GM12878 (cell line): ENCODE measurements around the gene UNC45B. TPM values are rescaled to one million over a fixed set of nuclear protein-coding genes. Genes with fewer than 3 reads are reported as not detected.

Experiments used
- ATAC-seq: fragments of 200-7000 bp; cut with Tn5 transposase; 3 replicates; pipeline ENCODE4 v1.9.1; 2020; ENCODE audit warnings: mild to moderate bottlenecking, moderate library complexity
- BruUV-seq: library from RNA; stranded (reverse); fragments of 400-500 nt; replicated peaks from 2 replicates; lab custom pipeline; 2021; lab: Mats Ljungman, UMichigan
- CTCF ChIA-PET: fragments of 300-600 bp; sonication (Branson Sonifier 250); formaldehyde crosslinking; extraction: SDS; loops from one replicate; lab custom pipeline; 2021; ENCODE audit warnings: inconsistent platforms; lab: Yijun Ruan, JAX
- POLR2A ChIA-PET: fragments of 350-600 bp; formaldehyde crosslinking; extraction: SDS; loops from one replicate; lab custom pipeline; 2021; ENCODE audit warnings: inconsistent platforms; lab: Charles Lee
- RAD21 ChIA-PET: fragments of 300-600 bp; sonication (Branson Sonifier 250); formaldehyde crosslinking; loops from one replicate; lab custom pipeline; 2023; ENCODE audit warnings: antibody characterized with exemption; ENCODE audit not compliant: unreplicated experiment; lab: Charles Lee
- SMC1A ChIA-PET: fragments of 300-600 bp; sonication (Branson Sonifier 250); formaldehyde crosslinking; loops from one replicate; lab custom pipeline; 2023; ENCODE audit not compliant: unreplicated experiment, uncharacterized antibody; lab: Charles Lee
- DNase-seq: peaks from one replicate; pipeline ENCODE4 v3.0.0-alpha.2; 2011; ENCODE audit warnings: low read depth, low spot score
- FAIRE-seq: peaks from 3 replicates; lab custom pipeline; 2011; peaks lifted over from hg19 to GRCh38; lab: Jason Lieb, UNC
- H2AFZ ChIP-seq: 2 replicates; pipeline ENCODE4 v1.6.0; 2011; ENCODE audit warnings: low read depth, low read length, control low read depth; ENCODE audit not compliant: control insufficient read depth
- H3K27ac ChIP-seq: 2 replicates; pipeline ENCODE4 v1.5.1; 2011; ENCODE audit warnings: control low read depth; ENCODE audit not compliant: control insufficient read depth, insufficient read depth
- H3K27me3 ChIP-seq, 2 experiments: replicated peaks in 1 of 2; 2 replicates each; pipeline versions ENCODE4 v1.6.0 to v1.6.1; 2011; ENCODE audit warnings: low read length in 1 of 2; ENCODE audit not compliant: control insufficient read depth in 2 of 2, insufficient read depth in 2 of 2
- H3K36me3 ChIP-seq, 2 experiments: 2 replicates each; pipeline ENCODE4 v1.5.1; 2011; ENCODE audit warnings: low read length in 1 of 2; ENCODE audit not compliant: control insufficient read depth in 2 of 2, insufficient read depth in 2 of 2
- H3K4me1 ChIP-seq: 2 replicates; pipeline ENCODE4 v1.6.1; 2011; ENCODE audit warnings: mild to moderate bottlenecking, low read length, moderate library complexity, mixed read lengths; ENCODE audit not compliant: control insufficient read depth, insufficient read depth
- H3K4me2 ChIP-seq: 2 replicates; pipeline ENCODE4 v1.6.0; 2011; ENCODE audit warnings: control low read depth; ENCODE audit not compliant: control insufficient read depth, insufficient read depth
- H3K4me3 ChIP-seq: fragments of 200-600 bp; sonication (generic); 2 replicates; pipeline ENCODE4 v1.5.1; 2016
- H3K79me2 ChIP-seq: 2 replicates; pipeline ENCODE4 v1.6.0; 2011; ENCODE audit warnings: low read length; ENCODE audit not compliant: control insufficient read depth, insufficient read depth
- H3K9ac ChIP-seq: 2 replicates; pipeline ENCODE4 v1.8.0; 2011; ENCODE audit warnings: low read length, control low read depth, mixed read lengths; ENCODE audit not compliant: control insufficient read depth, insufficient read depth
- H3K9me3 ChIP-seq: replicated peaks from 3 replicates; pipeline ENCODE4 v1.5.1; 2011; ENCODE audit warnings: mild to moderate bottlenecking, low read length; ENCODE audit not compliant: control insufficient read depth, insufficient read depth
- H4K20me1 ChIP-seq: 2 replicates; pipeline ENCODE4 v1.6.0; 2011; ENCODE audit not compliant: control insufficient read depth, insufficient read depth
- CBX3 ChIP-seq: fragments of 200-600 bp; sonication (generic); IDR thresholded peaks from 2 replicates; pipeline ENCODE4 v1.6.1; 2016; ENCODE audit warnings: low read depth, borderline replicate concordance
- EGR1 ChIP-seq, 2 experiments: IDR thresholded peaks; 1 replicate in 1 of 2; 2 replicates in 1 of 2; pipeline ENCODE4 v1.6.1; 2011 to 2012; ENCODE audit warnings: low read depth in 2 of 2, low read length in 2 of 2, borderline replicate concordance in 1 of 2, mild to moderate bottlenecking in 1 of 2, moderate library complexity in 1 of 2
- ESRRA ChIP-seq: IDR thresholded peaks from 2 replicates; pipeline ENCODE4 v1.6.1; 2012; ENCODE audit warnings: mild to moderate bottlenecking, low read length, improper control_type of control experiment
- FOXM1 ChIP-seq: IDR thresholded peaks from 2 replicates; pipeline ENCODE4 v1.6.1; 2012; ENCODE audit warnings: low read depth, mild to moderate bottlenecking, inconsistent platforms, low read length, moderate library complexity
- HDAC6 ChIP-seq: fragments of 200-600 bp; sonication (generic); IDR thresholded peaks from one replicate; pipeline ENCODE4 v1.8.0; 2017; ENCODE audit warnings: antibody characterized with exemption; ENCODE audit not compliant: unreplicated experiment
- HDGF ChIP-seq: fragments of 450-650 bp; IDR thresholded peaks from 2 replicates; pipeline ENCODE4 v1.6.1; 2016; ENCODE audit warnings: antibody characterized with exemption
- PAX5 ChIP-seq: IDR thresholded peaks from 2 replicates; pipeline ENCODE4 v1.6.1; 2011; ENCODE audit warnings: low read depth, low read length, borderline replicate concordance
- SIX5 ChIP-seq: IDR thresholded peaks from 2 replicates; pipeline ENCODE4 v1.6.1; 2011; ENCODE audit warnings: mild to moderate bottlenecking, low read depth, low read length, moderate library complexity; ENCODE audit not compliant: severe bottlenecking
- ZNF274 ChIP-seq: IDR thresholded peaks from one replicate; pipeline ENCODE4 v1.8.0; 2011; ENCODE audit not compliant: insufficient read length, insufficient read depth
- WGBS: methylation state at CpG from one replicate; pipeline ENCODE4 v1.1.6; 2016; ENCODE audit warnings: low lambda C conversion rate; ENCODE audit not compliant: insufficient replicate concordance, insufficient coverage; ENCODE audit errors: missing lambda C conversion rate; 5-methylcytosine and 5-hydroxymethylcytosine counted together
- in situ Hi-C: fragments of 300-500 bp; cut with MboI; formaldehyde crosslinking; loops from 9 replicates; pipeline ENCODE4 v1.14.3; 2018; ENCODE audit warnings: mixed read lengths
- intact Hi-C: fragments of 100-400 bp; cut with micrococcal nuclease; formaldehyde crosslinking; loops from one replicate; pipeline ENCODE4 v1.14.2; 2022; ENCODE audit not compliant: unreplicated experiment
- polyA plus RNA-seq, 11 experiments: library from polyadenylated mRNA; depleted of rRNA in 4 of 11; unstranded in 6 of 11; stranded (reverse) in 5 of 11; fragments of >200 nt; fragmentation: Nextera tagmentation in 4 of 11; fragmentation: Illumina TruSeq in 1 of 11; extraction: Ambion mirVana in 4 of 11; extraction: Trizol in 1 of 11; gene quantifications; 1 replicate in 1 of 11; 2 replicates in 10 of 11; pipeline versions ENCODE4 v1.2.1 to v1.2.3, GENCODE V29; 2011 to 2016; ENCODE audit warnings: inconsistent platforms in 2 of 11, missing spikeins in 2 of 11, low read depth in 1 of 11
- total RNA-seq, 4 experiments: library from RNA; depleted of rRNA in 3 of 4; stranded (reverse); fragments of >200 nt in 3 of 4; fragmentation: Illumina TruSeq in 1 of 4; extraction: Trizol in 1 of 4; gene quantifications; 2 replicates each; pipeline versions ENCODE4 v1.2.1 to v1.2.3, GENCODE V29; 2013 to 2021
- TF ChIP-seq, protein P1 (sequence below): fragments of 450-650 bp; IDR thresholded peaks from 2 replicates; pipeline ENCODE4 v1.6.1; 2017; ENCODE audit warnings: borderline replicate concordance
- TF ChIP-seq, protein P2 (sequence below): IDR thresholded peaks from 2 replicates; pipeline ENCODE4 v1.6.1; 2011; ENCODE audit warnings: low read depth, low read length, improper control_type of control experiment, borderline replicate concordance
- TF ChIP-seq, protein P3 (sequence below): fragments of 450-650 bp; IDR thresholded peaks from 2 replicates; pipeline ENCODE4 v1.6.1; 2017; ENCODE audit warnings: antibody characterized with exemption, mild to moderate bottlenecking, moderate library complexity
- TF ChIP-seq, protein P4 (sequence below): fragments of 450-650 bp; formaldehyde crosslinking; IDR thresholded peaks from 2 replicates; pipeline ENCODE4 v1.4.0; 2020; ENCODE audit warnings: mild to moderate bottlenecking, moderate library complexity
- TF ChIP-seq, protein P5 (sequence below): IDR thresholded peaks from 2 replicates; pipeline ENCODE4 v1.6.1; 2011; ENCODE audit warnings: borderline replicate concordance, low read depth, mild to moderate bottlenecking, moderate library complexity, low read length; ENCODE audit not compliant: insufficient read depth, poor library complexity, severe bottlenecking

UNC45B gene
- total and polyA plus RNA-seq, 10 of the 15 experiments (the other 5 are each of a cell fraction or from before 2014, with no cell fraction given): 0.03 TPM; not detected in 9

DNA sequence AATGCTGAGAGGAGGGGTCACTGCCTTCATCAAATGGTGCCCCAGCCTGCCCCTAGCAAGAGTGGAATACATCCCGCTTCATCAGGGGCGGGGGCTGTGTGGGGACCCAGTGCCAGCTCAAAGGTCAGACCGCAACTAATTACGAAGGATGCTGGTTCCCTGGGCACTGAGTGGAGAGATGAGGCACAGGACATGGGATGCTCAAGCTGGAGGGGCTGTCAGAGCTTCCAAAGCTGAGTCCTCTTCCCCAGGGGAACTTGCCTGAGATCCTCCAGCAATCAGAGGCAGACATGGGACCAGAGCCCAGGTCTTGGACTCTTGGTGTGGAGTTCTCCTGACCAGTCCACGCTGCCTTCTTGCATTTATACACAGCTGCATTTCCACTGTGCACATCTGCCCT, 18.9 kb downstream of the UNC45B start:
- H3K9me3 ChIP-seq: no peaks in the 10 kb centered on the region
- no peak for ATAC-seq
- FAIRE-seq: no peak
- no peak for TF ChIP-seq EGR1 (IDR thresholded peaks at IDR 0.05; ENCODE audit: borderline replicate concordance in 1 of 2, low read depth in 2 of 2, low read length in 2 of 2)
- TF ChIP-seq, protein P1, sequence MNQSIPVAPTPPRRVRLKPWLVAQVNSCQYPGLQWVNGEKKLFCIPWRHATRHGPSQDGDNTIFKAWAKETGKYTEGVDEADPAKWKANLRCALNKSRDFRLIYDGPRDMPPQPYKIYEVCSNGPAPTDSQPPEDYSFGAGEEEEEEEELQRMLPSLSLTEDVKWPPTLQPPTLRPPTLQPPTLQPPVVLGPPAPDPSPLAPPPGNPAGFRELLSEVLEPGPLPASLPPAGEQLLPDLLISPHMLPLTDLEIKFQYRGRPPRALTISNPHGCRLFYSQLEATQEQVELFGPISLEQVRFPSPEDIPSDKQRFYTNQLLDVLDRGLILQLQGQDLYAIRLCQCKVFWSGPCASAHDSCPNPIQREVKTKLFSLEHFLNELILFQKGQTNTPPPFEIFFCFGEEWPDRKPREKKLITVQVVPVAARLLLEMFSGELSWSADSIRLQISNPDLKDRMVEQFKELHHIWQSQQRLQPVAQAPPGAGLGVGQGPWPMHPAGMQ: no peak
- no peak for TF ChIP-seq HDGF
- no peak for TF ChIP-seq SIX5
- TF ChIP-seq HDAC6: no peak
- TF ChIP-seq, protein P2, sequence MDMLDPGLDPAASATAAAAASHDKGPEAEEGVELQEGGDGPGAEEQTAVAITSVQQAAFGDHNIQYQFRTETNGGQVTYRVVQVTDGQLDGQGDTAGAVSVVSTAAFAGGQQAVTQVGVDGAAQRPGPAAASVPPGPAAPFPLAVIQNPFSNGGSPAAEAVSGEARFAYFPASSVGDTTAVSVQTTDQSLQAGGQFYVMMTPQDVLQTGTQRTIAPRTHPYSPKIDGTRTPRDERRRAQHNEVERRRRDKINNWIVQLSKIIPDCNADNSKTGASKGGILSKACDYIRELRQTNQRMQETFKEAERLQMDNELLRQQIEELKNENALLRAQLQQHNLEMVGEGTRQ: no peak
- TF ChIP-seq, protein P3, sequence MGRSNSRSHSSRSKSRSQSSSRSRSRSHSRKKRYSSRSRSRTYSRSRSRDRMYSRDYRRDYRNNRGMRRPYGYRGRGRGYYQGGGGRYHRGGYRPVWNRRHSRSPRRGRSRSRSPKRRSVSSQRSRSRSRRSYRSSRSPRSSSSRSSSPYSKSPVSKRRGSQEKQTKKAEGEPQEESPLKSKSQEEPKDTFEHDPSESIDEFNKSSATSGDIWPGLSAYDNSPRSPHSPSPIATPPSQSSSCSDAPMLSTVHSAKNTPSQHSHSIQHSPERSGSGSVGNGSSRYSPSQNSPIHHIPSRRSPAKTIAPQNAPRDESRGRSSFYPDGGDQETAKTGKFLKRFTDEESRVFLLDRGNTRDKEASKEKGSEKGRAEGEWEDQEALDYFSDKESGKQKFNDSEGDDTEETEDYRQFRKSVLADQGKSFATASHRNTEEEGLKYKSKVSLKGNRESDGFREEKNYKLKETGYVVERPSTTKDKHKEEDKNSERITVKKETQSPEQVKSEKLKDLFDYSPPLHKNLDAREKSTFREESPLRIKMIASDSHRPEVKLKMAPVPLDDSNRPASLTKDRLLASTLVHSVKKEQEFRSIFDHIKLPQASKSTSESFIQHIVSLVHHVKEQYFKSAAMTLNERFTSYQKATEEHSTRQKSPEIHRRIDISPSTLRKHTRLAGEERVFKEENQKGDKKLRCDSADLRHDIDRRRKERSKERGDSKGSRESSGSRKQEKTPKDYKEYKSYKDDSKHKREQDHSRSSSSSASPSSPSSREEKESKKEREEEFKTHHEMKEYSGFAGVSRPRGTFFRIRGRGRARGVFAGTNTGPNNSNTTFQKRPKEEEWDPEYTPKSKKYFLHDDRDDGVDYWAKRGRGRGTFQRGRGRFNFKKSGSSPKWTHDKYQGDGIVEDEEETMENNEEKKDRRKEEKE: no peak
- TF ChIP-seq, protein P4, sequence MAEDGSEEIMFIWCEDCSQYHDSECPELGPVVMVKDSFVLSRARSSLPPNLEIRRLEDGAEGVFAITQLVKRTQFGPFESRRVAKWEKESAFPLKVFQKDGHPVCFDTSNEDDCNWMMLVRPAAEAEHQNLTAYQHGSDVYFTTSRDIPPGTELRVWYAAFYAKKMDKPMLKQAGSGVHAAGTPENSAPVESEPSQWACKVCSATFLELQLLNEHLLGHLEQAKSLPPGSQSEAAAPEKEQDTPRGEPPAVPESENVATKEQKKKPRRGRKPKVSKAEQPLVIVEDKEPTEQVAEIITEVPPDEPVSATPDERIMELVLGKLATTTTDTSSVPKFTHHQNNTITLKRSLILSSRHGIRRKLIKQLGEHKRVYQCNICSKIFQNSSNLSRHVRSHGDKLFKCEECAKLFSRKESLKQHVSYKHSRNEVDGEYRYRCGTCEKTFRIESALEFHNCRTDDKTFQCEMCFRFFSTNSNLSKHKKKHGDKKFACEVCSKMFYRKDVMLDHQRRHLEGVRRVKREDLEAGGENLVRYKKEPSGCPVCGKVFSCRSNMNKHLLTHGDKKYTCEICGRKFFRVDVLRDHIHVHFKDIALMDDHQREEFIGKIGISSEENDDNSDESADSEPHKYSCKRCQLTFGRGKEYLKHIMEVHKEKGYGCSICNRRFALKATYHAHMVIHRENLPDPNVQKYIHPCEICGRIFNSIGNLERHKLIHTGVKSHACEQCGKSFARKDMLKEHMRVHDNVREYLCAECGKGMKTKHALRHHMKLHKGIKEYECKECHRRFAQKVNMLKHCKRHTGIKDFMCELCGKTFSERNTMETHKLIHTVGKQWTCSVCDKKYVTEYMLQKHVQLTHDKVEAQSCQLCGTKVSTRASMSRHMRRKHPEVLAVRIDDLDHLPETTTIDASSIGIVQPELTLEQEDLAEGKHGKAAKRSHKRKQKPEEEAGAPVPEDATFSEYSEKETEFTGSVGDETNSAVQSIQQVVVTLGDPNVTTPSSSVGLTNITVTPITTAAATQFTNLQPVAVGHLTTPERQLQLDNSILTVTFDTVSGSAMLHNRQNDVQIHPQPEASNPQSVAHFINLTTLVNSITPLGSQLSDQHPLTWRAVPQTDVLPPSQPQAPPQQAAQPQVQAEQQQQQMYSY (CRISPR knock-in tag): no peak
- TF ChIP-seq ZNF274: no peak
- no peak for TF ChIP-seq PAX5
- TF ChIP-seq CBX3: no peak
- TF ChIP-seq FOXM1: no peak
- TF ChIP-seq ESRRA: no peak
- TF ChIP-seq, protein P5, sequence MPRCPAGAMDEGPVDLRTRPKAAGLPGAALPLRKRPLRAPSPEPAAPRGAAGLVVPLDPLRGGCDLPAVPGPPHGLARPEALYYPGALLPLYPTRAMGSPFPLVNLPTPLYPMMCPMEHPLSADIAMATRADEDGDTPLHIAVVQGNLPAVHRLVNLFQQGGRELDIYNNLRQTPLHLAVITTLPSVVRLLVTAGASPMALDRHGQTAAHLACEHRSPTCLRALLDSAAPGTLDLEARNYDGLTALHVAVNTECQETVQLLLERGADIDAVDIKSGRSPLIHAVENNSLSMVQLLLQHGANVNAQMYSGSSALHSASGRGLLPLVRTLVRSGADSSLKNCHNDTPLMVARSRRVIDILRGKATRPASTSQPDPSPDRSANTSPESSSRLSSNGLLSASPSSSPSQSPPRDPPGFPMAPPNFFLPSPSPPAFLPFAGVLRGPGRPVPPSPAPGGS: no peak

More for the DNA sequence above, 18.9 kb downstream of the UNC45B start:
- intact Hi-C loops: no loop called here
- no peak overlapping the region for H3K4me3 ChIP-seq
- no peak overlapping the region for H3K9ac ChIP-seq
- no TSS peak for BruUV-seq
- WGBS: 24% methylated on average over 5 of the region's 5 CpGs
- DNase-seq: no peak
- H3K27ac ChIP-seq: no peak overlapping the region
- no peaks in the 10 kb centered on the region for H3K36me3 ChIP-seq
- H3K4me2 ChIP-seq: no peak overlapping the region
- RAD21 ChIA-PET: no interaction called here
- SMC1A ChIA-PET: no interaction called here
- no peaks in the 10 kb centered on the region for H3K4me1 ChIP-seq
- H3K27me3 ChIP-seq: peaks cover 1 to 5% of the 10 kb centered on the region in 2 experiments; a peak in 3 of 4 replicates
- POLR2A ChIA-PET: no interaction called here
- in situ Hi-C loops: loop anchor here (5.0 to 10.0 kb wide), 2 partner anchors 371 to 578 kb away; partner anchors contain the start of gene SLFN12L
- H4K20me1 ChIP-seq: no peaks in the 10 kb centered on the region
- H2AFZ ChIP-seq: no peak overlapping the region
- CTCF ChIA-PET: interaction anchor here (0.7 kb wide), 1 partner anchor 25 kb away, joined by 5 read pairs; no protein-coding TSS in a partner anchor
- no peaks in the 10 kb centered on the region for H3K79me2 ChIP-seq
